Thyroid gland (tissue), 4 donors: Measurements from ENCODE around the gene ASIC4.

ENCODE experiments used
- POLR2A ChIP-seq, 2 donors: fragments of 450-650 bp; IDR thresholded peaks; one replicate each; pipeline ENCODE4 v1.6.1; 2017; ENCODE audit warnings: antibody characterized with exemption in 2 of 2, mild to moderate bottlenecking in 2 of 2, moderate library complexity in 1 of 2
- TF ChIP-seq, protein P1 (sequence below), 6 experiments: fragments of 200-600 bp in 3 of 6; fragments of 450-650 bp in 3 of 6; sonication (generic) in 3 of 6; IDR thresholded peaks; one replicate each; pipeline ENCODE4 v1.5.1; 2016 to 2019; ENCODE audit warnings: antibody characterized with exemption in 6 of 6, mild to moderate bottlenecking in 2 of 6, inconsistent platforms in 1 of 6, moderate library complexity in 1 of 6

DNA sequence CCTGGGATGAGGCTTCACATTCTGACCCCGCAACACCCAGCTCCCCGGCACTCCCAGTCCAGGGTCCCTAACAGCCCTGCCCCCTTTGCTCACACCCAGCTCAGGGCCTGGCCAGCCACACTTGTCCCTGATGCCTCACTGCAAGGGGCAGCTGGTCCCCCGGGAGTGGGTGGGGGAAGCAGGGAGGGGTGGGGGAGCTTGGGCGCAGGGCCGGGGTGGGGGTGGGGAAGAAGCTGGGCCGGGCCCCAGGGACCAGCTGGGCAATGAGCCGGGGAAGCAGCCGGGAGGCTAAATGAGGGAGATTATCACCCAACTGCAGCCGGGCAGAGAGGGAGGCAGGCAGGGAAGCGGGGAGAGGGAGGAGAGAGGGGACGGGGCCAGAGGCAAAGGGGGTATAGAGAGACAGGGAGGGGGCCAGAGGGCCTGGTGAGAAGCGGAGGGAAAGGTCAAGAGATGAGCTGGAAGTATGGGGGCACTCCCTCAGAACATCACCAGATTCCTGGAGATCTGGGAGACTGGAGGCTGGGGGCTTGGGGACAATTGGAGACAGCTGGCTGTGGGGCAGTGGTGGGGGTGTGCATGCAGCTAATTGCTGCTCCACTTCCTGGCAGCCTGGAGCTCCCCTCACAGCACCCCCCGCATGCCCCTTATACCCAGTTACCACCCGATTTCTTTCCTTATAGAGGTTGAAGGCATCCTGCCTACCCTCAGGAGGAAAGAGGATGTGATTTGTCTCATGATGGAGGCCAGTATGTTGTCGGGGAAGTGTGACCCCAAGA lies 2.5 kb upstream of the ASIC4 start:
- TF ChIP-seq, protein P1, sequence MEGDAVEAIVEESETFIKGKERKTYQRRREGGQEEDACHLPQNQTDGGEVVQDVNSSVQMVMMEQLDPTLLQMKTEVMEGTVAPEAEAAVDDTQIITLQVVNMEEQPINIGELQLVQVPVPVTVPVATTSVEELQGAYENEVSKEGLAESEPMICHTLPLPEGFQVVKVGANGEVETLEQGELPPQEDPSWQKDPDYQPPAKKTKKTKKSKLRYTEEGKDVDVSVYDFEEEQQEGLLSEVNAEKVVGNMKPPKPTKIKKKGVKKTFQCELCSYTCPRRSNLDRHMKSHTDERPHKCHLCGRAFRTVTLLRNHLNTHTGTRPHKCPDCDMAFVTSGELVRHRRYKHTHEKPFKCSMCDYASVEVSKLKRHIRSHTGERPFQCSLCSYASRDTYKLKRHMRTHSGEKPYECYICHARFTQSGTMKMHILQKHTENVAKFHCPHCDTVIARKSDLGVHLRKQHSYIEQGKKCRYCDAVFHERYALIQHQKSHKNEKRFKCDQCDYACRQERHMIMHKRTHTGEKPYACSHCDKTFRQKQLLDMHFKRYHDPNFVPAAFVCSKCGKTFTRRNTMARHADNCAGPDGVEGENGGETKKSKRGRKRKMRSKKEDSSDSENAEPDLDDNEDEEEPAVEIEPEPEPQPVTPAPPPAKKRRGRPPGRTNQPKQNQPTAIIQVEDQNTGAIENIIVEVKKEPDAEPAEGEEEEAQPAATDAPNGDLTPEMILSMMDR (IDR thresholded peaks at IDR 0.05): no peak
- no peak for TF ChIP-seq POLR2A (IDR thresholded peaks at IDR 0.05)
